AML-193 (cell line): ENCODE results near the gene CACNA1E.

ENCODE experiments used
- DNase-seq, 2 experiments: peaks; one replicate each; lab custom pipeline; 2025; lab: John Stamatoyannopoulos, UW

CACNA1E gene

GRCh38 chr1:181583598-181583997 lies 100.3 kb downstream of the CACNA1E start:
- DNase-seq: no peak

- DNase-seq: no peak
Measured at GRCh38 chr1:181587870-181588438, 104.6 kb downstream of the CACNA1E start.

- DNase-seq: no peak
Measured at GRCh38 chr1:181588631-181589030, 105.3 kb downstream of the CACNA1E start.

- no peak for DNase-seq
Measured at GRCh38 chr1:181592255-181592859, 109.0 kb downstream of the CACNA1E start.

- no peak for DNase-seq
Measured at GRCh38 chr1:181593042-181593441, 109.7 kb downstream of the CACNA1E start.

GRCh38 chr1:181594553-181594952 lies 111.2 kb downstream of the CACNA1E start:
- no peak for DNase-seq

- DNase-seq: no peak
Measured at GRCh38 chr1:181595234-181595633, 111.9 kb downstream of the CACNA1E start.

- DNase-seq: no peak
Measured at GRCh38 chr1:181601186-181601950, 118.1 kb downstream of the CACNA1E start.

GRCh38 chr1:181603735-181604410 lies 120.6 kb downstream of the CACNA1E start:
- no peak for DNase-seq

- DNase-seq: no peak
Measured at GRCh38 chr1:181604482-181605249, 121.3 kb downstream of the CACNA1E start.

- DNase-seq: no peak
Measured at GRCh38 chr1:181607524-181607923, 124.2 kb downstream of the CACNA1E start.

- no peak for DNase-seq
Measured at GRCh38 chr1:181608386-181608785, 125.1 kb downstream of the CACNA1E start.

GRCh38 chr1:181608948-181609347 lies 125.6 kb downstream of the CACNA1E start:
- DNase-seq: no peak

GRCh38 chr1:181612100-181612499 lies 128.8 kb downstream of the CACNA1E start:
- no peak for DNase-seq

GRCh38 chr1:181618559-181618958 lies 135.2 kb downstream of the CACNA1E start:
- DNase-seq: no peak

GRCh38 chr1:181620183-181620582 lies 136.9 kb downstream of the CACNA1E start:
- DNase-seq: no peak

- no peak for DNase-seq
Measured at GRCh38 chr1:181623850-181624249, 140.5 kb downstream of the CACNA1E start.

- DNase-seq: no peak
Measured at GRCh38 chr1:181626279-181626938, 143.1 kb downstream of the CACNA1E start.

- no peak for DNase-seq
Measured at GRCh38 chr1:181630398-181630797, 147.1 kb downstream of the CACNA1E start.

- DNase-seq: no peak
Measured at GRCh38 chr1:181630838-181631237, 147.5 kb downstream of the CACNA1E start.

- no peak for DNase-seq
Measured at GRCh38 chr1:181632492-181632891, 149.2 kb downstream of the CACNA1E start.
